D341Med (cell line): Measurements from ENCODE around the gene TNNI3.

ENCODE experiments used
- DNase-seq: peaks from one replicate; pipeline ENCODE4 v3.0.0; 2012; ENCODE audit warnings: low spot score

TNNI3 gene

DNA sequence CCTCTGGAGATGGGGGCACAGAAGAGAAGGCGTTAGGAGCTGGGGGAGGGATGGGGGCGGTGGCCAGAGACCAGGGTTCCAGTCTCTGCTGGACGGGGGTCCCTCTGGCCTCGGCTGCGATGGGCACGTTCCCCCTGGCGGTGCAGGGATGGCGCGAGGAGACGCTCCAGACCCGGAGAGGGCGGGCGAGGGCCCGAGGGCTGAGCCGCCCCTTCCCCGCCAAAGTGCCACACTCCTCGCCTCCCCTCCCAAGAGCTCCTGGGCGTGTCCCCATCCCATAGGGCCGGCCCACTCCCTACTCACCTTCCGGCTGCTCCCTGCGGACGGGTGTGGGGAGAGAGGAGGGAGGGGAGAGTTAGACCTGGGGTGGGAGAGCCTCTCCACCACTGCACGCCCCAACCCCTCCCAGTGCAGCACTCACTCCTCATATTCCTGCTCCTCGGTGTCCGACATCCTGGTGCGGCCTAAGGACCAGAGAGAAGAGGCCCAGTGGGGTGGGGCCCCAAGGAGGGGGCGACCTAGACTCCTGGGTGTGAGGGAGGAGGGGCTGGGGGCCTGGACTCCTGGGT is 10.7 kb downstream of the TNNI3 start:
- DNase-seq, result peak; percentile 75

DNA sequence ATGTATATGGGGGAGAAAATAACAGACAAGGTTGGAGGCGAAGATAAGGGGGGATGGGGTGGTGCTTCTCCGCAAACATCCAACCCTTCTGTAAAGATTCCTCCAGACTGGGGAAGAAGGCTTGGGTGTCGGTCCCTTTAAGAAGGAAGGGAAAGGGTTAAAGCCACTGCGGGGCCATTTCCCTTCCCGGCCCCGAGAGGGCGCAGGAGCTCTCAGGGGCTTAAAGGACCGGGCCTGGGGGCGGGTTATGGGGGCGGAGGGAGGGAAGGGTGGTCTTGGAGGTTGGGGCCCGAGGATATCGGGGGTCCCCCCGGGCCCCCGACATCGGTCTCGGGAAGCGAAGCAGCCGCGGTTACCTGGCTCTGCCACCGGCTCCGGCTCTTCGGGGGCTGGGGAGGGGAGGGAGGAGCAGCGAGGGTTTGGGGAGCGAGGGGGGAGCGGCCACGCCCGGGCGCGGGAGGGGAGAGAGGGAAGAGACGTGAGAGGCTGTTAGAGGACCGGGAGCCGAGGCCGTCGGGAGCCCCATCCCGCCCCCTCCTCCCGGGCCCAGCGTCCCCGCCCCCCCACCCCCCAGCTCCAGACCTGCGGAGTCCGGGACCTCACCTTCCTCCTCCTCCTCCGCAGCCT is 11.3 kb downstream of the TNNI3 start:
- peak; percentile 85 for DNase-seq

DNA sequence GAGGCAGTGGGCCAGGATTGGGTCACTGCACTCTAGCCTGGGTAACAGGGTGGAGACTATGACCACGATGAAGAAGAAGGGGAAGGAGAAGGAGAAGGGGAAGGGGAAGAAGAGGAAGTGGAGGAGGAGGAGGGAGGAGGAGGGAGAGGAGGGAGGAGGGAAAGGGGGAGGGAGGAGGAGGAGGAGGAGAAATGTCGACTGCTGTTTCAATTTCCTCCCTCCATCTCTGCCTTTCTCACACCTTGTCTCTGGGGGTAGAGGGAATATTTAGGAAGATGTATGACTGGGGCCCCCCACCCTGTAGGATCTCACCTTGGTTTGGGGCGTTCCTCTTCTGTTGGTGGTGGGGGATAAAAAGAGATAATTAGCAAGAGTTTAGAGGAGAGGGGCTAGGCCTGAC is 12.3 kb downstream of the TNNI3 start:
- DNase-seq, result no peak

DNA sequence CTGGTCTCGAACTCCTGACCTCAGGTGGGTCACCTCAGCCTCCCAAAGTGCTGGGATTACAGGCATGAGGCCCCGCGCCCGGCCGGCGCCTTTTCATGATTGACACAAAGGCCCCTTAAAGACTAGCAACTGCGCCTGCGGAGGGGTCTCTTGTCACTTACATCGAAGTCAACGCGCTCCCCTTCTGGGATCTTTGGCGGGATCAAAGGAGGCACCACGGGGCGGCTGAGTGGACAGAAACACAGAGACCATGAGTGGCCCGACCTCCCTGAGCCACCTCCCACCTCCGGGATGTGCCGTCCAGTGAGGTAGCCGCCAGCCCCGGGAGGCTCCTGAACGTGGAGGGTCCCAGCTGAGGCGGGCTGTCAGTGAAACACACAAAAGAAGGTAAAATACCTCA is 15.8 kb downstream of the TNNI3 start:
- no peak for DNase-seq

DNA sequence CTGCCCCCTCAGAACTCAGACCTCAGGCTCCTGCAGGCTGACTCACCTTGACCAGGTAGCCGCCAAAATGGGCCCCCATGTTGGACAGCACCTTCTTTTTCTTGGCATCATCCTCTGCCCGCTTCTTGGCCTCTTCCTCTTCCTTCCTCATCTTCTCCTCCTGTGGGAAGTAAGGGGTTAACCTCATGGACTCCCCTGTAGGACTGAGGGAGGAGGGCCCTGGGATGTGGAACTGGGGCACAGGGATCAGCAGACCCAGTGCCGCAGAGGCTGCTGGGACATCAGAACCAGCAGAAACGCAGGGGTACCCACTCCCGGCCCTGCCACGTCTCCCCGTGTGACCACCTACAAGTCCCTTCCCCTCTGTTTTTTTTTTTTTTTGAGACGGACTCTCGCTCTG is 19.6 kb downstream of the TNNI3 start:
- DNase-seq, result no peak

DNA sequence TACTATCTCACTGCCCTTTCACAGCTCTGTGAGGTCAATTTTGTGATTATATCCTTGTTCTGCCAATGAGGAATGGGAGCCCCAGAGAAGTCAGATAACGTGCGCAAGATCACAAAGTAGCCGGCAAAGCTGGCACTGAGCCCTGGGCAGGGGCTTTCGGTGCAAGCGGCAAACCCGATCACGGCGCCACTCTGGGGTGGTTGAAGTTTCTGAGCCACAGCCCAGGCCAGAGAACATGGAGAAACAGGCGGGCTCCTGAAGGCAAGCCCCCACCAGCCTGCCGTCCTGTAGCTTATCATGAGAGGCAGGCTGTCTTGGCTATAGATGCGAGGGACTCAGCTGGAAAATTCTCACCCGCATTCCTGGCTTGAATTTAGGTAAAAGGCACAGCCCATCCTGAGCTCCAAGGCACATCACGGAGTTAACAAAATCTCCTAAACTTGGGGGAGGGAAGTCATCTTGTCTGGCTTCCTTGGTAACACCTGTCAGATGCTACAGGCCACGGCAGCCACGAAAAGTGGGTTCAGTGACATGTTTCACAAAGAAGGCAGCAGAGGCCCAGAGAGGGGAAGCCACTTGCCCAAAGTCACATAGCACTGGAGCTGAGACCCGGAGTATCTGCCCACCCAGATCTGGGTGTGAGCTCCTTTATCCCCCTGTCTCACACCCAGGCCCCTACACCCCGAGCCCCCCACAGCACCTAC is 21.0 kb downstream of the TNNI3 start:
- DNase-seq, result no peak

DNA sequence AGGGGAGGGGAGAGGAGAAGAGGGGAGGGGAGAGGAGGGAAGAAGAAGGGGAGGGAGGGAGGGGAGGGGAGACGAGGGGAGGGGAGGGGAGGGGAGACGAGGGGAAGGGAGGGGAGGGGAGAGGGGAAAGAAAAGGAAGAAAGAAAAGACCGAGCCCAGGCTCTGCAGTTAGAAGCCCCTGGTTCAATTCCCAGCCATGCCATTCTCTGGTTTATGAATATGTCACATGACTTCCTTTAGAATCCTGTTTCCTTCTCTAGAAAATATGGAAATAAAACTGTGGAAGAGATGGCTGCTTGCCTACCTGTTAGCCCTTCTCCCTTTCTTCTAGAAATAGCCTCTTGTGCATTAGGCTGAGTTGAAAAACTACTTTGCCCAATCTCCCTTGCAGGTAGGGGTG is 22.8 kb downstream of the TNNI3 start:
- no peak for DNase-seq

DNA sequence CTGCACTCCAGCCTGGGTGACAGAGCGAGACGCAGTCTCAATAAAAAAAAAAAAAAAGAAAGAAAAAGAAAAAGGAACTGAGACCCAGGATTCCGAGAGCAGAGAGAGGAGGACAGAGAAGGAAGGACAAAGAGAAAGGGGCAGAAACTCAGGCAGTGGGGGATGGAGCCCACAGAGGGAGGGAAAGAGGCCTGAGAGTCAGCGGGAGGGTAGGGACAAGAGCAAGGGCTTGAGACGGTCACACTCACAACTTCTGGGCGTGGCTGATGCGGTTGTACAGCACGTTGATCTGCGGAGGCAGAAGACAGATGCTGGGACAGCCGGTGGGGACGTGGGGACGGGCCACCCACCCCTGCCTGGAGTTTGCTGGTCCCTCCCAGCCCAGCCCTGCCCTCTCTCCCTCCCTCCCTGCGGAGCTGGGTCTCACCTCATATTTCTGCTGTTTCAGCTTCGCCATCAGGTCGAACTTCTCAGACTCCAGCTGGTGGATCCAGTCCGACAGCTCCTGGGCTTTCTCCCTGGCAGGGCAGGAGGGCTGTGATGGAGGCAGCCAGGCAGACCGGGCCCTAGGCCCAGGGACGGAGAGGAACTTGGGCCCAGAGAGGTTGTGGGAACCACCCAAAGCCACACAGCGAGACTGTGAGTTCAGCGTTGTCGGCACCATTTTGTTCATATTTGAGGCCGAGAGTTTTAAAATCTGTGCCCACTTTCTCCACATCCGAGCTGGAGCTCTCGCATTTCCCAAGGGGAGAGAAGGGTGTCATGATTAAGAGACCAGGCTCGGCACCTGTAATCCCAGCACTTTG is 23.7 kb downstream of the TNNI3 start:
- DNase-seq, result no peak

DNA sequence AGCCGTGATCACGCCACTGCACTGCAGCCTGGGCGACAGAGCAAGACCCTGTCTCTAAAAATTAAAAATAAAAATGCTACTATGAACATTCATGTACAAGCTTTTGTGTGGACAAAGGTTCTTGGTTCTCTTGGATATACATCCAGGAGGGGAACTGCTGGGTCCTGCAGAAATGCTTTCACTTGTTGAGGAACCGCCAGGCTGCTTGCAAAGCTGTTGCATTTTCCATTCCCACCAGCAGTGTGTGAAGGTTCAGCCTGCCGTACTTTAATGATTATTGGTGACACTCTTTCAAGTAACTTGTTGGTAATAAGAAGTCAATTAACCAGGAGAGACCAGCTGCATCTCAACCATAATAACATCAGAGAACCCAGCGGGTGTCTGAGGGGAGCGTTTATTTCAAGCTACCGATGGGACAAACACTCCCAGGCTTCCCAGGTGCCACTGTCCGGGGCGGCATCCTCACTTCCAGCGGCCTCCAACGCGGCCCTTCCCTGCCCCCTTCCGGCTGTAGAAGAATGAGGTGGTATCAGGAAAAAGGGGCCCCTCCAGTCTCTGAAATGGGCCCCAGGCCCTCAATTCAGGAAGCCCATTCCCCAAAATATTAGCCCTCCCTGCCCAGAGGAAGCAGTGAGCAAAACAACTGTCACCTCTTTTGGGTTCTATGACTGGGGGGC is 24.9 kb downstream of the TNNI3 start:
- peak; percentile 63 for DNase-seq

DNA sequence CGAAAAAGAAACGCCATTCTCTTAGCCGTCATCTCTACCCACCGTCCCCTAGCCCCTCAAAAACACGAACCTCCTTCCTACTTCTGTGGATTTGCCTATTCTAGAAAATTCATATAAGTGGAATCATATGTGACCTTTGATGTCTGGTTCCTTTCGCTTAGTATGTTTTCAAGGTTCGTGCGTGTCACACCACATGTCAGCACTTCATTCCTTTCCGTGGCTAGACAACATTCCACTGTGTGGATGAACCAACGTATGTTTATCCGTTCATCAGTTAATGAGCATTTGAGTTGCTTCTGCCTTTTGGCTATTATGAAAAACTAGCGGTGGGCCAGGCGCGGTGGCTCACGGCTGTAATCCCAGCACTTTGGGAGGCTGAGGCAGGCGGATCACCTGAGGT is 26.1 kb downstream of the TNNI3 start:
- no peak for DNase-seq

DNA sequence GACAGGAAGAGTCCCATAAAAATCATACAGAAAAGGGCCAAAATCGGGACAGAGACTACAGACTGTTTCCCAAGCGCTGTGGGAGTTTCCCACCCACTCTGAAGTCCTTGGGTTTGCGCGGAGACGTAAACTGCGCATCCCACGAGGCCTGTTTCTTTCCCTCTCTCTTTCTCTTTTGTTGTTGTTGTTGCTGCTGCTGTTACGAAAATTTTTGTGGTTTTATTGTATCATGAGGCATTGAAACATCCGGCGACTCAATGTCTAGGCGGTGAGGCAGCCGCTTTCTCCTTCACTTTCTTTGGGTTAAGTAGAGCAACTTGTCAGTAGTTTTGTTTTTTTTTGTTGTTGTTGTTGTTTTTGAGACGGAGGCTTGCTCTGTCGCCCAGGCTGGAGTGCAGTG is 38.5 kb downstream of the TNNI3 start:
- DNase-seq, result no peak

DNA sequence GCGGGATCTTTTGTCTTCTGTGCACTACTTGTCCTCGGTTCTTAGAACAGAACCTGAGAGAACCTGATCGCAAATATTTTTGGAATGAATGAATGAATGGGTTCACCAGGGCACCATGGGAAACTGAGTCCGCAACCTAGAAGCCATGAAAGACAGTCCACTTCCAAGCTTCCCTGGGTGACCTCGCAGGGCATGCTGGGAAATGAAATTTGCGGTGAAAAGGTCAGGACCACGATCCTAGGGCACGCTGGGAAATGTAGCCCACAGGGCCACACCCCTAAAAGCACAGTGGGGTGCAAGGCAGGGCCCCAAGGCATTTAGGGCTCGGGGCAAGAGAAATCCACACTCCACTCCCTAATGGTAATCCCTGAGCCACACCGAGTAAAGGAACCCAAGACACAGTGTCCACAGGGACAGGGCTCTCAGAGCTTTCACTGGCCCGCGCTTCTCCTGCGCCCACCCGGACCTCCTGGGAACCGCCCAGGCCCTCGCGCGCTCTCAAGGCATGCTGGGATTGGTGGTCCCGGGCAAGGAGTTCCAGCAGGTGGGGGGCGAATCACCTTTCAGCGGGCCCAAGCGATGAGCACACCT is 39.0 kb downstream of the TNNI3 start:
- no peak for DNase-seq

DNA sequence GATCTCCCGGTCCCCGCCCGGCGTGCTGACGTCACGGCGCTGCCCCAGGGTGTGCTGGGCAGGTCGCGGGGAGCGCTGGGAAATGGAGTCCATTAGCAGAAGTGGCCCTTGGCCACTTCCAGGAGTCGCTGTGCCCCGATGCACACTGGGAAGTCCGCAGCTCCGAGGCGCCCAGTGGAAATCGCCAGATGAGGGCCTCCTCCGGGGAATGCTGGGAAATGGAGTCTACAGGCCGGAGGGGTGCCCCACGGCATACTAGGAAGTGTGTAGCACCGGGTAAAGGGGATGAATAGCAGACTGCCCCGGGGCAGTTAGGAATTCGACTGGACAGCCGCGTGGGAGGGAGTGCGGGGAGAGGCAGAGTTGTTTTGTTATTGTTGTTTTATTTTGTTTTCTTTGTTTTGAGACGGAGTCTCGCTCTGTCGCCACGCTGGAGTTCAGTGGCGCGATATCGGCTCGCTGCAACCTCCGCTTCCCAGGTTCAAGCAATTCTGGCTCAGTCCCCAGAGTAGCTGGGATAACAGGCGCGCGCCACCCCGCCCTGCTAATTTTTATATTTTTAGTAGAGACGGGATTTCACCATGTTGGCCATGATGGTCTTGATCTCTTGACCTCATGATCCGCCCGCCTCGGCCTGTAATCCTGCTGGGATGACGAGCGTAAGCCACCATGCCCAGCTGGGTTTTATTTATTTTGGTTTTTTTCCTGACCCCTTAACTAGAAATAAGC is 39.7 kb downstream of the TNNI3 start:
- peak; percentile 99 for DNase-seq

DNA sequence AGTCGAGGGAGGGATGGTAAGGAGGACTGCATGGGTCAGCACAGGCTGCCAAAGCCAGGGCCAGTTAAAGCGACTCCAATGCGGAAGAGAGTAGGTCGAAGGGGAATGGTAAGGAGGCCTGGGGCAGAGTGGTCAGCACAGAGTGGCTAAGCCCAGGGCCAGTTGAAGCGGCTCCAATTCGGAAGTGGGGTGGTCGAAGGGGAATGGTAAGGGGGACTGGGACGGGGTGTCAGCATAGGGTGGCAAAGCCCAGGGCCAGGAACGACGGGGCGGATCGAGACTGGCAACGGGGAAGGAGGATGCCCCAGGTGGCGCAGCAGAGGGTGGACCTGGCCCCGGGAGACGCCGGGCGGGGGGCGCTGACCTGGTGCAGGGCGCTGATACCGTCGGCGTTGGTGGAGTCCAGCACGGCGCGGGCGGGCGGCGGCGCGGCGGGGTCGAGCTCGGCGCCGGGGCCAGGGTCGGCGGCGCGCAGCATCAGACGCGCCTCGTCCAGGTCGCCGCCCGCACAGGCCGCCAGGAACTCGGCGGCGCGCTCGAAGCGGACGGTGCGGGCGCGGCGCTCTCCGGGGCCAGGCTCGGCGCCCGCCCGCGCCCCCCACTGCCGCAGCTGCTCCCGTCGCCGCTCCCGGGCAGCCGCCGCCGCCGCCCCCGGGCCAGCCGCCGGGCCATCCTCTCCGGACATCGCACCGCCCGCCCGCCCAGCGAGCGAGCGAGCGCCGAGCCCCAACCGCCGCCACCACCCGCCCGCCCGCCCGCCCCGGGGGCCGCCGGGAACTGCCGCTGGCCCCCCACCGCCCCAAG is 40.5 kb downstream of the TNNI3 start, which contains the start of gene PPP1R12C:
Gene PPP1R12C (minus strand): TSS at position 779 of the 804 bp plus-strand sequence. CDS start 94 bp downstream, at position 685.
- no peak for DNase-seq

DNA sequence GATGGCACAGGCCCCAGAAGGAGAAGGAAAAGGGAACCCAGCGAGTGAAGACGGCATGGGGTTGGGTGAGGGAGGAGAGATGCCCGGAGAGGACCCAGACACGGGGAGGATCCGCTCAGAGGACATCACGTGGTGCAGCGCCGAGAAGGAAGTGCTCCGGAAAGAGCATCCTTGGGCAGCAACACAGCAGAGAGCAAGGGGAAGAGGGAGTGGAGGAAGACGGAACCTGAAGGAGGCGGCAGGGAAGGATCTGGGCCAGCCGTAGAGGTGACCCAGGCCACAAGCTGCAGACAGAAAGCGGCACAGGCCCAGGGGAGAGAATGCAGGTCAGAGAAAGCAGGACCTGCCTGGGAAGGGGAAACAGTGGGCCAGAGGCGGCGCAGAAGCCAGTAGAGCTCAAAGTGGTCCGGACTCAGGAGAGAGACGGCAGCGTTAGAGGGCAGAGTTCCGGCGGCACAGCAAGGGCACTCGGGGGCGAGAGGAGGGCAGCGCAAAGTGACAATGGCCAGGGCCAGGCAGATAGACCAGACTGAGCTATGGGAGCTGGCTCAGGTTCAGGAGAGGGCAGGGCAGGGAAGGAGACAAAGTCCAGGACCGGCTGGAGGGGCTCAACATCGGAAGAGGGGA is 41.2 kb downstream of the TNNI3 start:
- DNase-seq, result peak; percentile 68

DNA sequence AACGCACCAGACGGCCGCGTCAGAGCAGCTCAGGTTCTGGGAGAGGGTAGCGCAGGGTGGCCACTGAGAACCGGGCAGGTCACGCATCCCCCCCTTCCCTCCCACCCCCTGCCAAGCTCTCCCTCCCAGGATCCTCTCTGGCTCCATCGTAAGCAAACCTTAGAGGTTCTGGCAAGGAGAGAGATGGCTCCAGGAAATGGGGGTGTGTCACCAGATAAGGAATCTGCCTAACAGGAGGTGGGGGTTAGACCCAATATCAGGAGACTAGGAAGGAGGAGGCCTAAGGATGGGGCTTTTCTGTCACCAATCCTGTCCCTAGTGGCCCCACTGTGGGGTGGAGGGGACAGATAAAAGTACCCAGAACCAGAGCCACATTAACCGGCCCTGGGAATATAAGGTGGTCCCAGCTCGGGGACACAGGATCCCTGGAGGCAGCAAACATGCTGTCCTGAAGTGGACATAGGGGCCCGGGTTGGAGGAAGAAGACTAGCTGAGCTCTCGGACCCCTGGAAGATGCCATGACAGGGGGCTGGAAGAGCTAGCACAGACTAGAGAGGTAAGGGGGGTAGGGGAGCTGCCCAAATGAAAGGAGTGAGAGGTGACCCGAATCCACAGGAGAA is 42.0 kb downstream of the TNNI3 start:
- DNase-seq, result no peak

DNA sequence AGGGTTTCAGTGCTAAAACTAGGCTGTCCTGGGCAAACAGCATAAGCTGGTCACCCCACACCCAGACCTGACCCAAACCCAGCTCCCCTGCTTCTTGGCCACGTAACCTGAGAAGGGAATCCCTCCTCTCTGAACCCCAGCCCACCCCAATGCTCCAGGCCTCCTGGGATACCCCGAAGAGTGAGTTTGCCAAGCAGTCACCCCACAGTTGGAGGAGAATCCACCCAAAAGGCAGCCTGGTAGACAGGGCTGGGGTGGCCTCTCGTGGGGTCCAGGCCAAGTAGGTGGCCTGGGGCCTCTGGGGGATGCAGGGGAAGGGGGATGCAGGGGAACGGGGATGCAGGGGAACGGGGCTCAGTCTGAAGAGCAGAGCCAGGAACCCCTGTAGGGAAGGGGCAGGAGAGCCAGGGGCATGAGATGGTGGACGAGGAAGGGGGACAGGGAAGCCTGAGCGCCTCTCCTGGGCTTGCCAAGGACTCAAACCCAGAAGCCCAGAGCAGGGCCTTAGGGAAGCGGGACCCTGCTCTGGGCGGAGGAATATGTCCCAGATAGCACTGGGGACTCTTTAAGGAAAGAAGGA is 42.9 kb downstream of the TNNI3 start:
- DNase-seq, result no peak

DNA sequence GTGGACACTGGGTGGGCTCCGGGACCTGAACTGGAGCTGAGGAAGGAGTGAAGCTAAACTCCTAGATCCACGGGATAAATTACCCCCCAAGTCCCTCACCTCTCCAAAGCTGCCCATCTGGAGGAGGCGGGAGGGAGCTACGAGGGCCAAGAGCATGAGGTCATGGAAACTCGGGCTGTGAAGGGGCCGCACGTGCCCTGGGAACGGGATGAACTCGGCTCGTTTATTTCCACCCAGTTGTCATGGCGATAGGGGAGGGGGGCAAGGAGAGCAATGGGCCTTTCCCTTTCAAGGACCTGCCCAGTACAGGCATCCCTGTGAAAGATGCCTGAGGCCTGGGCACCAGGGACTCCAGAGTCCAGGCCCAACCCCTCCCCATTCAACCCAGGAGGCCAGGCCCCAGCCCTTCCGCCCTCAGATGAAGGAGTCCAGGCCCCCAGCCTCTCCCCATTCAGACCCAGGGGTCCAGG is 43.9 kb downstream of the TNNI3 start:
- DNase-seq, result peak; percentile 44
